ENCODE results near the gene APCDD1L.

APCDD1L gene

GRCh38 chr20:58479726-58480440 is 35.3 kb downstream of the APCDD1L start:
- in situ Hi-C loops (cut with HindIII; ENCODE audit: low pct_ligation_motif_present, low sequenced_read_pairs): no loop called here

DNA sequence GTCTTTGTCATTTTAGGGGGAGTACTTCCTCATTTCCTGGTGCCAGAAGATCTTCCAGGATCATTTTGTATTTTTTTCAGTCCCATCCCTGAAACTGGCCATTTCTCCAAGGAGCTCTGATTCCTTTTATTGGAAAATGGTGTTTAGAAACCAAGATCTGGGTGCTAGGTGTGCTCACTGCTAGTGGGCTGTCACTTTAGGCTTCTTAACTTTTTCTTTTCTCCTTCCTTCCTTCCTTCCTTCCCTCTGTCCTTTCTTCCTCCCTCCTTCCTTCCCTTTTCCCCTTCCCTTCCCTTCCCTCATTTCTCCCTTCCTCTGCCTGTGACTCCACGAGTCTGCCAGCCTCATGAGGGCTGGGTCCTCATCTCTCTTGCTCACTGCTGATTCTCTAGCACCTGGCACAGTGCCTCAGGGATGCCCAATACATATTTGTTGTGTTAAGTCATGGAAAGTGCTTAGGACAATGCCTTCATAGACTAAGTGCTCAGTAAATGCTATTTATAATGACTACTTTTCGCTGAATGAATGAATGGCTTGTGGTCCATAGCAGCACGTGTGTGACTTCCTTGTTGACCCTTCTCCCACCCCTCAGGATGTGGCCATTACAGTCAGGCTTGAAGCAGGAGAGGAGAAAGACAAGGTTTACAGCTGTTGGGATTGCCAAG is 36.9 kb downstream of the APCDD1L start:
- in situ Hi-C loops (cut with HindIII; ENCODE audit: low pct_ligation_motif_present, low sequenced_read_pairs): no loop called here
- no peak for DNase-seq
- no peak for TF ChIP-seq CTCF (IDR thresholded peaks at IDR 0.05; ENCODE audit: low read depth, low read length, missing control alignments)
- no peak overlapping the region for H3K27ac ChIP-seq
- H3K36me3 ChIP-seq (replicated peaks): no peaks in the 10 kb centered on the region
- H3K27me3 ChIP-seq (replicated peaks): no peaks in the 10 kb centered on the region
- no peak overlapping the region for H3K4me3 ChIP-seq (ENCODE audit: low read depth, low read length)

More at GRCh38 chr20:58479726-58480440, 35.3 kb downstream of the APCDD1L start:
- TF ChIP-seq CTCF (IDR thresholded peaks at IDR 0.05; ENCODE audit: low read depth, low read length, missing control alignments): no peak
- H3K27me3 ChIP-seq (replicated peaks): no peaks in the 10 kb centered on the region
- no peak overlapping the region for H3K27ac ChIP-seq
- no peaks in the 10 kb centered on the region for H3K36me3 ChIP-seq (replicated peaks)
- H3K4me3 ChIP-seq (ENCODE audit: low read depth, low read length): no peak overlapping the region
- DNase-seq: no peak

DNA sequence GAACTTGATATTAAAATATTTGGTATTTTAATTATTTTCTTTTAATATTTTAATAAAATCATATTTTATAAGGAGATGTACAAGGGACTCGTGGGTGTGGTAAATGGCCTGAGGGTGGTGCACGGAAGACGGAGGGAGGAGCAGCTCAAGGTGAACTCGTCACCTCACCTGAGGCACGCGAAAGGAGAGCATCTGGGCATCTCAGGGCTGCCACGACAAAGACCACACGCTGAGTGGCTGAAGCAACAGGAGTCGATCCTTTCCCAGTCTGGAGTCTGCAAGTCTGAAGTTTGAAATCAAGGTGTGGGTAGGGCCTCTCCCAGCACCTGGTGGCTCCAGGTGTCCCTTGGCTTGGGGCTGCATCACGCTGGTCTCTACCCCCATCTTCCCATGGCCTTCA is 39.7 kb downstream of the APCDD1L start:
- TF ChIP-seq CTCF (IDR thresholded peaks at IDR 0.05; ENCODE audit: low read depth, low read length, missing control alignments): no peak
- Histone ChIP-seq H3K27ac (no peak overlapping the region), H3K36me3 (replicated peaks) (no peaks in the 10 kb centered on the region), H3K27me3 (replicated peaks) (no peaks in the 10 kb centered on the region), H3K4me3 (ENCODE audit: low read depth, low read length) (no peak overlapping the region)
- no peak for DNase-seq
- in situ Hi-C loops (cut with HindIII; ENCODE audit: low pct_ligation_motif_present, low sequenced_read_pairs): no loop called here

GRCh38 chr20:58473453-58474425 is 41.5 kb downstream of the APCDD1L start:
- Histone ChIP-seq H3K27me3 (replicated peaks) (no peaks in the 10 kb centered on the region), H3K27ac (no peak overlapping the region), H3K36me3 (replicated peaks) (no peaks in the 10 kb centered on the region), H3K4me3 (ENCODE audit: low read depth, low read length) (no peak overlapping the region)
- in situ Hi-C loops (cut with HindIII; ENCODE audit: low pct_ligation_motif_present, low sequenced_read_pairs): no loop called here
- DNase-seq: no peak
- no peak for TF ChIP-seq CTCF (IDR thresholded peaks at IDR 0.05; ENCODE audit: low read depth, low read length, missing control alignments)

GRCh38 chr20:58472273-58473018 is 42.8 kb downstream of the APCDD1L start:
- H3K4me3 ChIP-seq (ENCODE audit: low read depth, low read length): no peak overlapping the region
- TF ChIP-seq CTCF (IDR thresholded peaks at IDR 0.05; ENCODE audit: low read depth, low read length, missing control alignments): no peak
- no peaks in the 10 kb centered on the region for H3K27me3 ChIP-seq (replicated peaks)
- no peak overlapping the region for H3K27ac ChIP-seq
- in situ Hi-C loops (cut with HindIII; ENCODE audit: low pct_ligation_motif_present, low sequenced_read_pairs): no loop called here
- no peak for DNase-seq
- H3K36me3 ChIP-seq (replicated peaks): no peaks in the 10 kb centered on the region
